LHCN-M2 (cell line): Measurements from ENCODE around the gene DNAJC11. TPM values are rescaled to one million over a fixed set of nuclear protein-coding genes. Genes with fewer than 3 reads are reported as not detected.

Experiments
- DNase-seq: peaks from one replicate; pipeline ENCODE4 v3.0.0-alpha.2; 2012; ENCODE audit warnings: low read depth
- total RNA-seq: library from RNA; depleted of rRNA; stranded (reverse); fragments of >200 nt; gene quantifications from 2 replicates; pipeline ENCODE4 v1.2.3, GENCODE V29; 2014; rRNA removed

Gene DNAJC11
- total RNA-seq, 1 experiment from 2014 or later: 35.8 TPM

DNA sequence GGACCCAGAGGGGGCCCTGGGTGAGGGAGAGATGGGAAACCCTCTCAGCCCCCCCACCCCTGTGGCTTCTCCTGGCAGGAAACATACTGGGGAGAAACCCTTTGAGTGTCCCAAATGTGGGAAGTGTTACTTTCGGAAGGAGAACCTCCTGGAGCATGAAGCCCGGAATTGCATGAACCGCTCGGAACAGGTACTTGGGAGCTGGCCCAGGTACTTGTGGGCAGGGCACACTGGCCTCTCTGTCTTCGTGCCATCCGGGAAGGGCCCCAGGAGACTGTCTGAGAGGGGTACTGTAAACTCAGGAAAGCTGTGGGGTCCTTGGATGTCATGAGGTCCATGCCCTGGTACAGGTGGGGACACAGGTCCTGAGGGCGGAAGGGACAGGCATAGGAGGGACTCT, 115.8 kb downstream of the DNAJC11 start:
- DNase-seq: no peak

DNA sequence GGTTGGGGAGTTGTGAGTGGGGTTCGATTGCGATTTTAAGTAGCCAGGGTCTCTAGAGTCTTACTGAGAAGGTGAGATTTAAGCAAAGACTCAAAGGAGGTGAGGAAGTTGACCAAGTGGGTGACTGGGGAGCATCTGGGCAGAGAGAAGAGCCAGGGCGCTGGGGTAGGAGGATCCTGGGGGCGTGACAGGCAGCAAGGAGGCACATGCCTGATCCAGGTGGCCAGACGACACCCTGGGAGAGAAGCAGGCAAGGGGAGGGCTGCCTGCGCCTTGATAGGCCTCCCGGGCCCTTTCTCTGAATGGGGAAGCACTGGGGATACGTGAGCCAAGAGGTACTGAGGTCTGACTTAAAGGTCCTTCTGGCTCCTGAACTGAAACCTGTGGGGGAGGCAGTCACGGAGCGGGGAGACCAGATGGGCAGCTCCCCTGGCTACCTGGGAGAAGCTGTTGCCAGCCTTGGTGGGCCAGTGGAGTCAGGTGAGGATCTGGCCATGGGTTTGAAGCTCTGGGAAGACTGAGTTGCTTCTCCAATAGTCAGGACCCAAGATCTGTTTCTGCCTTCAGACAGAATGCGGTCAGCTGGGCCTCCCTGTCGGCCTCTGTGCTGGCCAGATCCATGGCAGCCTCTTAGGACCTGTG, 116.4 kb downstream of the DNAJC11 start:
- DNase-seq: no peak

Other genes with a start within 250 kb of the DNAJC11 start
- 0.58 and 0.98 TPM in 2 replicates for gene TNFRSF25, start 235.6 kb downstream of the DNAJC11 start, total RNA-seq
- 1.8 and 2.2 TPM in 2 replicates for gene PLEKHG5, start 210.1 kb downstream of the DNAJC11 start, total RNA-seq
- gene NOL9, start 147.3 kb downstream of the DNAJC11 start, total RNA-seq: 21.7 and 26.9 TPM in 2 replicates
- gene TAS1R1, start 146.5 kb downstream of the DNAJC11 start, total RNA-seq: 1.2 and 2.5 TPM in 2 replicates
- gene ZBTB48, start 121.8 kb downstream of the DNAJC11 start, total RNA-seq: 14.2 and 14.9 TPM in 2 replicates
- 46.8 and 51.2 TPM in 2 replicates for gene KLHL21, start 98.9 kb downstream of the DNAJC11 start, total RNA-seq
- gene PHF13, start 88.1 kb downstream of the DNAJC11 start, total RNA-seq: 11.5 and 11.7 TPM in 2 replicates
- gene THAP3, start 76.9 kb downstream of the DNAJC11 start, total RNA-seq: 23.3 and 25.0 TPM in 2 replicates
- 69.0 and 97.2 TPM in 2 replicates for gene CAMTA1, start 83.6 kb upstream of the DNAJC11 start, total RNA-seq